ENCODE results near the gene POGZ.

Gene POGZ

DNA sequence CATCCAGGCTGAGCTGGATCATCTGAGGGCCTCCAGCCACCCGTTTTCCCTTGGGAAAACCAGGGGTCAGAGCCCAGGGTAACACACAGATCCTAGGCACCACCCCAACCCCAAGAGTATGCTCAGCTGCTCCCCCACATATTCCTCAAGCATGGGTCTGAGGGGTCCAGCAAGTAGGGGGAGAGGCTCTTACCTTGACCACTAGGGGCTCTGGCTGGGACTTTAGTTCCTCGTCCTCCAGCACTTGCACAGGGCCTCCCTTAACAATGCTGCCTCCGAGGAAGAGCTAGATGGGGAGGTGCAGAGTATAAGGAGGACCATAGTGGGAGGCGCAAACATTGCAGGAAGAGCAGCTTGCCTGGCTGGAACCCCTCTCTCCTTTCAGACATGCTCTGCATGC lies 94.3 kb downstream of the POGZ start:
- no peak for TF ChIP-seq EZH2 (optimal IDR thresholded peaks at IDR 0.05; ENCODE audit: low read depth, low read length)
- TF ChIP-seq, protein P1, sequence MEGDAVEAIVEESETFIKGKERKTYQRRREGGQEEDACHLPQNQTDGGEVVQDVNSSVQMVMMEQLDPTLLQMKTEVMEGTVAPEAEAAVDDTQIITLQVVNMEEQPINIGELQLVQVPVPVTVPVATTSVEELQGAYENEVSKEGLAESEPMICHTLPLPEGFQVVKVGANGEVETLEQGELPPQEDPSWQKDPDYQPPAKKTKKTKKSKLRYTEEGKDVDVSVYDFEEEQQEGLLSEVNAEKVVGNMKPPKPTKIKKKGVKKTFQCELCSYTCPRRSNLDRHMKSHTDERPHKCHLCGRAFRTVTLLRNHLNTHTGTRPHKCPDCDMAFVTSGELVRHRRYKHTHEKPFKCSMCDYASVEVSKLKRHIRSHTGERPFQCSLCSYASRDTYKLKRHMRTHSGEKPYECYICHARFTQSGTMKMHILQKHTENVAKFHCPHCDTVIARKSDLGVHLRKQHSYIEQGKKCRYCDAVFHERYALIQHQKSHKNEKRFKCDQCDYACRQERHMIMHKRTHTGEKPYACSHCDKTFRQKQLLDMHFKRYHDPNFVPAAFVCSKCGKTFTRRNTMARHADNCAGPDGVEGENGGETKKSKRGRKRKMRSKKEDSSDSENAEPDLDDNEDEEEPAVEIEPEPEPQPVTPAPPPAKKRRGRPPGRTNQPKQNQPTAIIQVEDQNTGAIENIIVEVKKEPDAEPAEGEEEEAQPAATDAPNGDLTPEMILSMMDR (IDR thresholded peaks at IDR 0.05; ENCODE audit: low read length), result no peak
- TF ChIP-seq EZH2phosphoT487 (IDR thresholded peaks at IDR 0.05; ENCODE audit: low read length), result no peak
- Histone ChIP-seq H3K4me3 (ENCODE audit: low read length) (no peak overlapping the region), H3K27ac (ENCODE audit: low read length) (no peak overlapping the region), H3K9me2 (replicated peaks; ENCODE audit: insufficient read depth, low read length) (no peaks in the 10 kb centered on the region), H4K20me1 (ENCODE audit: insufficient read depth, low read length) (no peaks in the 10 kb centered on the region), H3K36me3 (replicated peaks; ENCODE audit: insufficient read depth, low read length) (no peaks in the 10 kb centered on the region), H3K9me3 (replicated peaks; ENCODE audit: insufficient read depth, low read length) (no peaks in the 10 kb centered on the region), H3K4me2 (ENCODE audit: low read depth, low read length) (no peak overlapping the region), H3K27me3 (replicated peaks; ENCODE audit: insufficient read depth, low read length) (no peaks in the 10 kb centered on the region), H3K4me1 (ENCODE audit: low read length) (no peaks in the 10 kb centered on the region), H2AFZ (ENCODE audit: low read length) (no peak overlapping the region), H3K9ac (ENCODE audit: low read length) (no peak overlapping the region), H3F3A (ENCODE audit: insufficient read depth, low read length) (no peaks in the 10 kb centered on the region), H3K79me2 (ENCODE audit: low read length) (no peaks in the 10 kb centered on the region)
- DNase-seq, result no peak

DNA sequence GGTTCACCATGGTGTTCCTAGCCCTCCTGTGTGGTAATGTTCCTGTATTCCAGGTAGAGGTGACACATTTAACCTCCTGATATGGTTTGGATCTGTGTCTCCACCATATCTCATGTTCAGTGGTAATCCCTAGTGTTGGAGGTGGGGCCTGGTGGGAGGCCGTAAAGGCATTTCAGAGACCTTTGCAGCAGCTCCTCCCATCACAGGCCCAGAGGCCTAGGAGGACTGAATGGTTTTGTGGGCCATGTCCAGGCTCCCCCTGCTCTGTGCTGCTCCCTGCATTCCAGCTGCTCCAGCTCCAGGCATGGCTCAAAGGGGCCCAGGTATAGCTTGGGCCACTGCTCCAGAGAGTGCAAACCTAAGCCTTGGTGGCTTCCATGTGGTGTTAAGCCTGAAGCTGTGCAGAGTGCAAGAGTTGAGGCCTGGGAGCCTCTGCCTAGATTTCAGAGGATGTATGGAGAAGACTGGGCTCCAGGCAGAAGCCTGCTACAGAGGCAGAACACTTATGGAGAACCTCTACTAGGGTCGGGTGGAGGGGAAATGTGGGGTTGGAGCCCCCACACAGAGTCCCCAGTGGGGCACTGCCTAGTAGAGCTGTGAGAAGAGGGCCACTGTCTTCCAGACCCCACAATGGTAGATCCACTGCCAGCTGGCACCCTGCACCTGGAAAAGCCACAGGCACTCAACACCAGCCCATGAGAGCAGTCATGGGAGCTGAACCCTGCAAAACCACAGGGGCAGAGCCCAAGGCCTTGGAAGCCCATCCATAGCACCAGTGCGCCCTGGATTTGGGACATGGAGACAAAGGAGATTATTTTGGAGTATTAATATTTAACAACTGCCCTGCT lies 96.8 kb downstream of the POGZ start:
- Histone ChIP-seq H3K9ac (ENCODE audit: low read length) (no peak overlapping the region), H3K27ac (ENCODE audit: low read length) (no peak overlapping the region), H3F3A (ENCODE audit: insufficient read depth, low read length) (no peaks in the 10 kb centered on the region), H3K4me1 (ENCODE audit: low read length) (no peaks in the 10 kb centered on the region), H4K20me1 (ENCODE audit: insufficient read depth, low read length) (no peaks in the 10 kb centered on the region), H3K9me3 (replicated peaks; ENCODE audit: insufficient read depth, low read length) (no peaks in the 10 kb centered on the region), H3K4me2 (ENCODE audit: low read depth, low read length) (no peak overlapping the region), H3K36me3 (replicated peaks; ENCODE audit: insufficient read depth, low read length) (no peaks in the 10 kb centered on the region), H2AFZ (ENCODE audit: low read length) (no peak overlapping the region), H3K9me2 (replicated peaks; ENCODE audit: insufficient read depth, low read length) (no peaks in the 10 kb centered on the region), H3K27me3 (replicated peaks; ENCODE audit: insufficient read depth, low read length) (no peaks in the 10 kb centered on the region), H3K4me3 (ENCODE audit: low read length) (no peak overlapping the region), H3K79me2 (ENCODE audit: low read length) (no peaks in the 10 kb centered on the region)
- TF ChIP-seq EZH2 (optimal IDR thresholded peaks at IDR 0.05; ENCODE audit: low read depth, low read length), result no peak
- no peak for TF ChIP-seq EZH2phosphoT487 (IDR thresholded peaks at IDR 0.05; ENCODE audit: low read length)
- TF ChIP-seq, protein P1 (IDR thresholded peaks at IDR 0.05; ENCODE audit: low read length), result no peak
- DNase-seq, result no peak

DNA sequence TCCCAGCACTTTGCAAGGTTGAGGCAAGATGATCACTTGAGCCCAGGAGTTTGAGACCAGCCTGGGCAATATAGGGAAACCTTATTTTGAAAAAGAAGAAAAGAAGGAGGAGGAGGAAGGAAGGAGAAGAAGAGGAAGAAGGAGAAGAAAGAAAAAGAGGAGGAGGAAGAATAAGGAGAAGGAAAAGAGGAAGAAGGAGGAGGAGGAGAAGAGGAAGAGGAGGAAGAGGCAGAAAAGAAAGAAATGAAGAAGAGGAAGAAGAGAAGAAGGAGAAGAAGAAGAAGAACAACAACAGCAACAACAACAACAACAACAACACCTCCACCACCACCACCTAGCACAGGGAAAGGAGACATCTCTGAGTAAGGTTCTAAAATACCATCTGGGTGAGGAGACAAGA lies 97.4 kb downstream of the POGZ start:
- Histone ChIP-seq H2AFZ (ENCODE audit: low read length) (no peak overlapping the region), H3K4me2 (ENCODE audit: low read depth, low read length) (no peak overlapping the region), H3K4me1 (ENCODE audit: low read length) (no peaks in the 10 kb centered on the region), H3K79me2 (ENCODE audit: low read length) (no peaks in the 10 kb centered on the region), H3K36me3 (replicated peaks; ENCODE audit: insufficient read depth, low read length) (no peaks in the 10 kb centered on the region), H3K27me3 (replicated peaks; ENCODE audit: insufficient read depth, low read length) (no peaks in the 10 kb centered on the region), H4K20me1 (ENCODE audit: insufficient read depth, low read length) (no peaks in the 10 kb centered on the region), H3K4me3 (ENCODE audit: low read length) (no peak overlapping the region), H3K9me3 (replicated peaks; ENCODE audit: insufficient read depth, low read length) (no peaks in the 10 kb centered on the region), H3K27ac (ENCODE audit: low read length) (no peak overlapping the region), H3K9ac (ENCODE audit: low read length) (no peak overlapping the region), H3K9me2 (replicated peaks; ENCODE audit: insufficient read depth, low read length) (no peaks in the 10 kb centered on the region), H3F3A (ENCODE audit: insufficient read depth, low read length) (no peaks in the 10 kb centered on the region)
- TF ChIP-seq EZH2phosphoT487 (IDR thresholded peaks at IDR 0.05; ENCODE audit: low read length) (no peak), EZH2 (optimal IDR thresholded peaks at IDR 0.05; ENCODE audit: low read depth, low read length) (no peak)
- TF ChIP-seq, protein P1 (IDR thresholded peaks at IDR 0.05; ENCODE audit: low read length), result no peak
- no peak for DNase-seq
